DND-41 (cell line): ENCODE data around the gene RHOG.

Experiments used
- ATAC-seq: fragments of 200-7000 bp; cut with Tn5 transposase; 3 replicates; pipeline ENCODE4 v1.9.1; 2021; ENCODE audit warnings: low read depth; ENCODE audit not compliant: insufficient read depth
- DNase-seq: peaks from one replicate; pipeline ENCODE4 v3.0.0-alpha.2; 2020
- H2AFZ ChIP-seq: 2 replicates; pipeline ENCODE4 v1.6.0; 2012; ENCODE audit warnings: low read depth, low read length
- H3K27ac ChIP-seq: 2 replicates; pipeline ENCODE4 v1.5.1; 2012; ENCODE audit warnings: low read length, inconsistent platforms
- H3K27me3 ChIP-seq: fragments of 200-600 bp; sonication (generic); 2 replicates; pipeline ENCODE4 v1.6.0; 2012; ENCODE audit warnings: low read length, mild to moderate bottlenecking, inconsistent platforms; ENCODE audit not compliant: insufficient read depth, poor library complexity
- H3K36me3 ChIP-seq: 2 replicates; pipeline ENCODE4 v1.5.1; 2012; ENCODE audit warnings: low read length, inconsistent platforms; ENCODE audit not compliant: insufficient read depth
- H3K4me1 ChIP-seq: 2 replicates; pipeline ENCODE4 v1.5.1; 2012; ENCODE audit warnings: mild to moderate bottlenecking, low read length; ENCODE audit not compliant: insufficient read depth
- H3K4me2 ChIP-seq: 2 replicates; pipeline ENCODE4 v1.6.0; 2012; ENCODE audit warnings: mild to moderate bottlenecking, moderate library complexity, low read length, inconsistent platforms; ENCODE audit not compliant: insufficient read depth
- H3K4me3 ChIP-seq, 2 experiments: fragments of 200-600 bp in 1 of 2; shearing (Covaris generic) in 1 of 2; 2 replicates each; pipeline ENCODE4 v1.5.1; 2012 to 2016; ENCODE audit warnings: inconsistent platforms in 2 of 2, low read length in 2 of 2, mild to moderate bottlenecking in 2 of 2, low read depth in 1 of 2, moderate library complexity in 1 of 2
- H3K79me2 ChIP-seq: 2 replicates; pipeline ENCODE4 v1.6.0; 2012; ENCODE audit warnings: low read length, inconsistent platforms; ENCODE audit not compliant: insufficient read depth
- H3K9ac ChIP-seq: 2 replicates; pipeline ENCODE4 v1.6.0; 2012; ENCODE audit warnings: low read depth, mild to moderate bottlenecking, inconsistent platforms, low read length, moderate library complexity
- H3K9me3 ChIP-seq: 2 replicates; pipeline ENCODE4 v1.5.1; 2012; ENCODE audit warnings: low read length, moderate library complexity, mild to moderate bottlenecking, inconsistent platforms; ENCODE audit not compliant: insufficient read depth, severe bottlenecking
- H4K20me1 ChIP-seq: 2 replicates; pipeline ENCODE4 v1.6.0; 2012; ENCODE audit warnings: low read length; ENCODE audit not compliant: insufficient read depth
- CTCF ChIP-seq: IDR thresholded peaks from 2 replicates; pipeline ENCODE4 v1.5.1; 2012; ENCODE audit warnings: borderline replicate concordance, low read length, moderate library complexity, mild to moderate bottlenecking; ENCODE audit not compliant: poor library complexity, severe bottlenecking; ENCODE audit errors: extremely low read depth
- EZH2 ChIP-seq: IDR thresholded peaks from 3 replicates; pipeline ENCODE4 v1.6.1; 2012; ENCODE audit warnings: borderline replicate concordance, low read depth, mild to moderate bottlenecking, moderate library complexity, low read length, inconsistent platforms; ENCODE audit not compliant: severe bottlenecking

The RHOG gene

GRCh38 chr11:3880724-3881123, 40.0 kb upstream of the RHOG start:
- DNase-seq (no peak), ATAC-seq (no peak)
- TF ChIP-seq CTCF = no peak
- TF ChIP-seq EZH2 = no peak
- Histone ChIP-seq H3K4me1 (no peaks in the 10 kb centered on the region), H3K27me3 (no peaks in the 10 kb centered on the region), H3K9ac (no peak overlapping the region), H4K20me1 (peaks cover 26% of the 10 kb centered on the region; the same call in 1 of the 2 replicates), H3K27ac (no peak overlapping the region), H3K36me3 (peaks cover 2% of the 10 kb centered on the region; the same call in 1 of the 2 replicates), H3K9me3 (no peaks in the 10 kb centered on the region), H3K79me2 (peaks cover 94% of the 10 kb centered on the region), H2AFZ (no peak overlapping the region), H3K4me2 (no peak overlapping the region), H3K4me3 (no peak overlapping the region)

- H3K9me3 ChIP-seq = no peaks in the 10 kb centered on the region
- H3K79me2 ChIP-seq = peaks cover 93% of the 10 kb centered on the region
- H3K4me1 ChIP-seq = no peaks in the 10 kb centered on the region
- H3K27ac ChIP-seq = no peak overlapping the region
- H4K20me1 ChIP-seq = peaks cover 26% of the 10 kb centered on the region; the same call in 1 of the 2 replicates
- H3K36me3 ChIP-seq = no peaks in the 10 kb centered on the region
- H2AFZ ChIP-seq = no peak overlapping the region
- no peak overlapping the region for H3K4me3 ChIP-seq
- H3K9ac ChIP-seq = no peak overlapping the region
- no peak overlapping the region for H3K4me2 ChIP-seq
- no peak for DNase-seq
- TF ChIP-seq EZH2 = no peak
- TF ChIP-seq CTCF = no peak
- no peaks in the 10 kb centered on the region for H3K27me3 ChIP-seq
- ATAC-seq = no peak
Observed at GRCh38 chr11:3879967-3880542, 39.3 kb upstream of the RHOG start.

- DNase-seq (no peak), ATAC-seq (no peak)
- H3K4me3 ChIP-seq = no peak overlapping the region
- peaks cover 93% of the 10 kb centered on the region for H3K79me2 ChIP-seq
- H3K36me3 ChIP-seq = no peaks in the 10 kb centered on the region
- H2AFZ ChIP-seq = no peak overlapping the region
- H3K4me1 ChIP-seq = no peaks in the 10 kb centered on the region
- peaks cover 26% of the 10 kb centered on the region; the same call in 1 of the 2 replicates for H4K20me1 ChIP-seq
- H3K4me2 ChIP-seq = no peak overlapping the region
- no peaks in the 10 kb centered on the region for H3K9me3 ChIP-seq
- TF ChIP-seq EZH2 (no peak), CTCF (no peak)
- no peak overlapping the region for H3K9ac ChIP-seq
- H3K27me3 ChIP-seq = no peaks in the 10 kb centered on the region
- no peak overlapping the region for H3K27ac ChIP-seq
Observed at GRCh38 chr11:3879216-3879966, 38.6 kb upstream of the RHOG start.
